ENCODE measurements around the gene MARCHF11.

GRCh38 chr5:16049761-16050160, 129.8 kb downstream of the MARCHF11 start:
- no peak for TF ChIP-seq POLR2A (IDR thresholded peaks at IDR 0.05; ENCODE audit: borderline replicate concordance, extremely low read depth, insufficient read depth, insufficient read length)
- no peak for TF ChIP-seq CEBPB (IDR thresholded peaks at IDR 0.05; ENCODE audit: low read depth)
- no peak for TF ChIP-seq CTCF (IDR thresholded peaks at IDR 0.05 in 2 of 3, conservative IDR thresholded peaks at IDR 0.05 in 1 of 3; ENCODE audit: borderline replicate concordance in 1 of 3, insufficient read depth in 1 of 3, low read depth in 2 of 3, low read length in 2 of 3)
- no peak for TF ChIP-seq CBX3 (IDR thresholded peaks at IDR 0.05; ENCODE audit: low read depth)
- no peak for TF ChIP-seq REST (IDR thresholded peaks at IDR 0.05; ENCODE audit: low read depth)

All from HCT116 (cell line).